Kidney (tissue), 14 donors: ENCODE data around the gene PSMD4. TPM values are rescaled to one million over a fixed set of nuclear protein-coding genes. Genes with fewer than 3 reads are reported as not detected.

Experiments used
- DNase-seq, 5 donors: peaks; one replicate each; pipeline ENCODE4 v3.0.0-alpha.2; 2013 to 2020
- FAIRE-seq: peaks from 2 replicates; lab custom pipeline; 2012; peaks lifted over from hg19 to GRCh38; lab: Jason Lieb, UNC
- H3K27ac ChIP-seq, 2 donors: one replicate each; pipeline ENCODE4 v1.7.0; 2013; ENCODE audit warnings: low read depth in 2 of 2, low read length in 2 of 2, inconsistent platforms in 1 of 2
- H3K27me3 ChIP-seq: one replicate; pipeline ENCODE4 v1.7.1; 2013; ENCODE audit warnings: low read length, inconsistent platforms; ENCODE audit not compliant: control insufficient read depth, insufficient read depth
- H3K36me3 ChIP-seq, 3 donors: one replicate each; pipeline versions ENCODE4 v1.7.0 to v1.7.1; 2013; ENCODE audit warnings: low read length in 3 of 3, control low read depth in 1 of 3, inconsistent platforms in 1 of 3; ENCODE audit not compliant: insufficient read depth in 3 of 3, control insufficient read depth in 2 of 3
- H3K4me1 ChIP-seq, 3 donors: one replicate each; pipeline versions ENCODE4 v1.7.0 to v1.7.1; 2013; ENCODE audit warnings: low read length in 3 of 3, inconsistent platforms in 1 of 3, low read depth in 1 of 3; ENCODE audit not compliant: control insufficient read depth in 2 of 3, insufficient read depth in 2 of 3
- H3K4me3 ChIP-seq, 3 donors: one replicate each; pipeline versions ENCODE4 v1.7.0 to v1.8.1; 2013; ENCODE audit warnings: low read length in 3 of 3, control low read depth in 1 of 3, inconsistent platforms in 1 of 3
- H3K9ac ChIP-seq, 3 donors: one replicate each; pipeline versions ENCODE4 v1.7.0 to v1.7.1; 2013; ENCODE audit warnings: low read length in 3 of 3, control low read depth in 1 of 3, inconsistent platforms in 1 of 3
- H3K9me3 ChIP-seq, 3 donors: one replicate each; pipeline versions ENCODE4 v1.7.0 to v1.7.1; 2013; ENCODE audit warnings: low read length in 3 of 3, control low read depth in 1 of 3, inconsistent platforms in 1 of 3; ENCODE audit not compliant: control insufficient read depth in 2 of 3, insufficient read depth in 1 of 3
- intact Hi-C: fragments of 100-400 bp; cut with DNase I; formaldehyde crosslinking; loops from one replicate; pipeline ENCODE4 v1.11.1; 2022
- polyA plus RNA-seq: library from polyadenylated mRNA; stranded (reverse); fragments of 350-450 nt; fragmentation: Illumina TruSeq; extraction: RNeasy Lipid Tissue Mini Kit (QIAGEN cat#74804); gene quantifications from one replicate; pipeline ENCODE4 v1.2.3, GENCODE V29; 2014; ENCODE audit warnings: low read depth, low replicate concordance; ENCODE audit not compliant: insufficient read depth
- total RNA-seq: library from RNA; stranded (reverse); fragmentation: NEBNext Ultra II Directional; extraction: Animal tissue kit (Norgen Biotek cat#: 25700); gene quantifications from one replicate; pipeline ENCODE4 v1.2.1, GENCODE V29; 2021
- TF ChIP-seq, protein P1 (sequence below): IDR thresholded peaks from 3 replicates; pipeline ENCODE4 v1.5.1; 2012; ENCODE audit warnings: mild to moderate bottlenecking, moderate library complexity, borderline replicate concordance; ENCODE audit not compliant: insufficient read depth; ENCODE audit errors: extremely low read depth
- donor health status: control.
- donor health status: control.
- donor health status: control.
- donor health status: control.
- donor health status: control.
- donor health status: DM: yes; HTN: yes; CAD: no.
- donor health status: Normal renal cell carcinoma (clear cell type).

The PSMD4 gene
- total and polyA plus RNA-seq, 2 donors from 2014 or later: 123 to 178 TPM

DNA sequence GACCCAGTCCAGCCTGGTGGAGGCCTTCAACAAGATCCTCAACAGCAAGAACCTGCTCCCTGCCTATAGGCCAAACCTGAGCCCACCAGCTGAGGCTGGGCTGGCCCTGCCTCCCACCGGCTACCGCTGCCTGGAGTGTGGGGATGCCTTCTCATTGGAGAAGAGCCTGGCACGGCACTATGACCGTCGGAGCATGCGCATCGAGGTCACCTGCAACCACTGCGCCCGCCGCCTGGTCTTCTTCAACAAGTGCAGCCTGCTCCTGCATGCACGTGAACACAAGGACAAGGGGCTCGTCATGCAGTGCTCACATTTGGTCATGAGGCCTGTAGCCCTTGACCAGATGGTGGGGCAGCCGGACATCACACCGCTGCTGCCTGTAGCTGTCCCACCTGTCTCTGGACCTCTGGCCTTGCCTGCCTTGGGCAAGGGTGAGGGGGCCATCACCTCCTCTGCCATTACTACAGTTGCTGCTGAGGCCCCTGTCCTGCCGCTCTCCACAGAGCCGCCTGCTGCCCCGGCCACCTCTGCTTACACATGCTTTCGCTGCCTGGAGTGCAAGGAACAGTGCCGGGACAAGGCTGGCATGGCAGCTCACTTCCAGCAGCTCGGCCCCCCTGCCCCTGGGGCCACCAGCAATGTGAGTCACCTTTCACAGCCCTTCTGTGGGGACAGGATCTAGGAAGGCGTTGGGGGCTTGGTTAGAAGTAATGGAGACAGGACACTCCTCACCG, 33.4 kb downstream of the PSMD4 start:
- intact Hi-C loops: no loop called here
- Histone ChIP-seq H3K27ac (no peak overlapping the region), H3K4me1 (peaks cover 0 to 13% (median 0%) of the 10 kb centered on the region in 3 donors), H3K9me3 (no peaks in the 10 kb centered on the region), H3K4me3 (no peak overlapping the region), H3K27me3 (no peaks in the 10 kb centered on the region), H3K36me3 (peaks cover 0 to 52% (median 31%) of the 10 kb centered on the region in 3 donors), H3K9ac (no peak overlapping the region)
- DNase-seq: peak in 2 of 5 donors; percentile 47 to 70
- FAIRE-seq: no peak
- TF ChIP-seq, protein P1, sequence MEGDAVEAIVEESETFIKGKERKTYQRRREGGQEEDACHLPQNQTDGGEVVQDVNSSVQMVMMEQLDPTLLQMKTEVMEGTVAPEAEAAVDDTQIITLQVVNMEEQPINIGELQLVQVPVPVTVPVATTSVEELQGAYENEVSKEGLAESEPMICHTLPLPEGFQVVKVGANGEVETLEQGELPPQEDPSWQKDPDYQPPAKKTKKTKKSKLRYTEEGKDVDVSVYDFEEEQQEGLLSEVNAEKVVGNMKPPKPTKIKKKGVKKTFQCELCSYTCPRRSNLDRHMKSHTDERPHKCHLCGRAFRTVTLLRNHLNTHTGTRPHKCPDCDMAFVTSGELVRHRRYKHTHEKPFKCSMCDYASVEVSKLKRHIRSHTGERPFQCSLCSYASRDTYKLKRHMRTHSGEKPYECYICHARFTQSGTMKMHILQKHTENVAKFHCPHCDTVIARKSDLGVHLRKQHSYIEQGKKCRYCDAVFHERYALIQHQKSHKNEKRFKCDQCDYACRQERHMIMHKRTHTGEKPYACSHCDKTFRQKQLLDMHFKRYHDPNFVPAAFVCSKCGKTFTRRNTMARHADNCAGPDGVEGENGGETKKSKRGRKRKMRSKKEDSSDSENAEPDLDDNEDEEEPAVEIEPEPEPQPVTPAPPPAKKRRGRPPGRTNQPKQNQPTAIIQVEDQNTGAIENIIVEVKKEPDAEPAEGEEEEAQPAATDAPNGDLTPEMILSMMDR: no peak

DNA sequence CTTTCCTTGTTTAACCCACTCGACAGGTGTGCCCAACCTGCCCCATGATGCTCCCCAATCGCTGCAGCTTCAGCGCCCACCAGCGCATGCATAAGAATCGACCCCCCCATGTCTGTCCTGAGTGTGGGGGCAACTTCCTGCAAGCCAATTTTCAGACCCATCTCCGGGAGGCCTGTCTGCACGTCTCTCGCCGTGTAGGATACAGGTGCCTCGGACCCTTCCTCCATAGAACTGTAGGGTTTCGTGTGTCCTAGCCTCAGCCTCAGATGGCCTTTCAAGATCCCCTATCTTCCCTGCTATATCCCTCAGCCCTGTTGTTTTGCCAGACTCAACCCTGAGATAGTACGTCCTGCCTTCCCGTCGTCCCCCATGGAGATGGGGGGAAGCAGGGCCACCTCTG, 34.0 kb downstream of the PSMD4 start:
- intact Hi-C loops: no loop called here
- DNase-seq: no peak
- Histone ChIP-seq H3K4me1 (peaks cover 0 to 9% (median 0%) of the 10 kb centered on the region in 3 donors), H3K36me3 (peaks cover 0 to 54% (median 35%) of the 10 kb centered on the region in 3 donors), H3K4me3 (no peak overlapping the region), H3K9ac (no peak overlapping the region), H3K27ac (no peak overlapping the region), H3K9me3 (no peaks in the 10 kb centered on the region), H3K27me3 (no peaks in the 10 kb centered on the region)
- no peak for FAIRE-seq
- TF ChIP-seq, protein P1: no peak

DNA sequence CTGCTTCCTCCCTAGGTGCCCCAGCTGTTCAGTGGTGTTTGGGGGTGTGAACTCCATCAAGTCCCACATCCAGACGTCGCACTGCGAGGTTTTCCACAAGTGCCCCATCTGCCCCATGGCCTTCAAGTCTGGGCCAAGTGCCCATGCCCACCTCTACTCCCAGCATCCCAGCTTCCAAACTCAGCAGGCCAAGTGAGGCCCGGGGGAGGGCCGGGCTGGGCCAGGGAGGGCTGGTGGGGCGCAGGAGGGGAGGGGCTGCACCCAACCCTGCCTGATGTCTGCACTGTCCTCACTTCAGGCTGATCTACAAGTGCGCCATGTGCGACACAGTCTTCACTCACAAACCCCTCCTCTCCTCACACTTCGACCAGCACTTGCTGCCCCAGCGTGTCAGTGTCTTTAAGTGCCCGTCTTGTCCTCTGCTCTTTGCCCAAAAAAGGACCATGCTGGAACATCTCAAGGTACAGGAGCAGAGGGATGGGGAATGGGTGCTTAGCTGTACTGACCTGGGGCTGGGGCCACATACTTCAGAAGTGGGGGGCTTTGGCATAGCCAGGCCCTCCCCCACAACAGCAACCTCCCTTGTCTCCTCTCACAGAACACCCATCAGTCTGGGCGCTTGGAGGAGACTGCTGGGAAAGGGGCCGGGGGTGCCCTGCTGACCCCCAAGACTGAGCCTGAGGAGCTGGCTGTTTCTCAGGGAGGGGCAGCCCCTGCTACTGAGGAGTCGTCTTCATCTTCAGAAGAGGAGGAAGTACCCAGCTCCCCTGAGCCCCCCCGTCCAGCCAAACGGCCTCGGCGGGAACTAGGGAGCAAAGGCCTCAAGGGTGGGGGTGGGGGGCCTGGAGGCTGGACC, 34.8 kb downstream of the PSMD4 start:
- TF ChIP-seq, protein P1: no peak
- no peak overlapping the region for H3K4me3 ChIP-seq
- FAIRE-seq: no peak
- H3K27me3 ChIP-seq: no peaks in the 10 kb centered on the region
- peaks cover 0 to 2% (median 0%) of the 10 kb centered on the region in 3 donors for H3K4me1 ChIP-seq
- H3K27ac ChIP-seq: no peak overlapping the region
- peak in 1 of 5 donors; percentile 40 for DNase-seq
- peaks cover 0 to 62% (median 42%) of the 10 kb centered on the region in 3 donors for H3K36me3 ChIP-seq
- intact Hi-C loops: no loop called here
- no peak overlapping the region for H3K9ac ChIP-seq
- H3K9me3 ChIP-seq: no peaks in the 10 kb centered on the region
